NCI-H345 treated with DMSO at 0.1 percent for 48 hours (cell line): Measurements from ENCODE around the gene CC2D2B.
A peak's percentile ranks its signal among the peaks of the same experiment; 100 is the strongest.
"Not testable (repeated sequence)": the region's sequence is repeated elsewhere in the genome, so short reads cannot be mapped to it uniquely, and the experiment has no call there.

Experiments
- DNase-seq: peaks from one replicate; lab custom pipeline; 2025; ENCODE audit not compliant: unreplicated experiment; lab: John Stamatoyannopoulos, UW

CC2D2B gene

DNA sequence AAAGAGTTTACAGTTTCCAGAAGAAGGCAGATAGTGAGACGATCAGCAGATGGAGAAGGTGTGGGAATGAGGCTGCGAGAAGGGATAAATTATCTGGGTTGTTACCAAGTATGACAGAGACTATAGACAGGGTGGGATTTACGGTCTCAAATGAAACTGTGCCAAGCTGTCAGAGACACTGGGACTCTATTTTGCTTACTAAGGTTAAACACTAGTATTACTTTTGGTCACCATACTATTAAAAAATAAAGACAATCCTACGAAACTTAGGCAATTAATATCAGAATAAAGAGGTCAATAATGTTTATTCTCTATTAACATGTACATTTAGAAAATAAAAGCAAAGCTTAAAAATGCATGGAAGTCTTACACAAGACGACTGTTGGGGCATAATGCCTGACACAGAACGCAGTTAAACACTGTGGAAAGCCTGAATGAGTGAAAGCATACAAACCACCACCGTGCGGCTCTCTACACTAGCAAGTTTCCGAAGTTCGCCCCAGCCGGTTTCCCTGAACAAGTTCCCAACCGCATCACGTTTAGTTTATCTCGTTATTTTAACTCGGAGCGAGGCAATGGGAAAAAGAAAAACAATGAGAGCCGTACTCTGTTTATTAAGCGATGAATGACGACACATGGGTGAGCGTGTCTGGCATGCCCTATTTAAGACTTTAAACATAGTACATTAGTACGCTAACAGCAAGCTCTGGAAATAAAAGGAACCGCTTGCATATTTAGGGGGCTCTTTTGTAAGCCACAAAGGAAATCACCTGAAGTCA, 909 bp upstream of the CC2D2B start:
- DNase-seq = peak; percentile 25

DNA sequence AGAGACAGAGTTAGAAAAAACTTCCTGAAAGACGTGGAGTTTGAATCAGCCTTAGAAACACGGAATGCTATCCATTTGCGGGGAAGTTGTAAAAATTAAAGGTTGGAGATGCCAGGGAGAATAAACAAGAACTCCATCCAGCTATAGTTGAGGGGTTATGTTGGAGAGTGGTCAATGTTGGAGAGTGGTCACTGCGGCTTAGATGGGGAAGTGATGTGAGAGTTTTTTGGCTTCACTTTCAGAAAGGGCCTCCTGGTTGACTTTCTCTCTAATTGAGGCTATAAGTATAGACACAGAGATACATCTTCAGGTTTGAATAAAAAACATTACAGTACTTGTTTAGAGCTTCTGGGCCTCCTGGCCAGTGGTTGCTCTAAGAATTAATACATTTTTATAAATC, 675 bp downstream of the CC2D2B start:
- no peak for DNase-seq

DNA sequence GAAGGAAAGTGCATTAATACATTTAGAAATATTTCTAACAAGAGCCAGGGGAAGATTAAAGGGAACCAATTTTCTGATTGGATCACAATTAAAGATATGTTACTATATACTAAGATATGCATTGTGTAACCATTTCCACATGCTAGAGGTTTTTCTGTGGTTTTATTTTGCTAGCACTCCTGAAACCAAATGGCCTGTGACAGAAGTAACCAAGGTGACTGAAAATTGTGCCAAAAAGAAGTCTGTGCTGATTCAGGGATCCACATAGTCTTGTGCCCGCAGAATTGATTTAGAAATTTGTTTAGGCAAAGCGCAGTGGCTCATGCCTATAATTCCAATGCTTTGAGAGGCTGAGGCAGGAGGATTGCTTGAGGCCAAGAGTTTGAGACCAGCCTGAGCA, 1.8 kb downstream of the CC2D2B start:
- DNase-seq = no peak

DNA sequence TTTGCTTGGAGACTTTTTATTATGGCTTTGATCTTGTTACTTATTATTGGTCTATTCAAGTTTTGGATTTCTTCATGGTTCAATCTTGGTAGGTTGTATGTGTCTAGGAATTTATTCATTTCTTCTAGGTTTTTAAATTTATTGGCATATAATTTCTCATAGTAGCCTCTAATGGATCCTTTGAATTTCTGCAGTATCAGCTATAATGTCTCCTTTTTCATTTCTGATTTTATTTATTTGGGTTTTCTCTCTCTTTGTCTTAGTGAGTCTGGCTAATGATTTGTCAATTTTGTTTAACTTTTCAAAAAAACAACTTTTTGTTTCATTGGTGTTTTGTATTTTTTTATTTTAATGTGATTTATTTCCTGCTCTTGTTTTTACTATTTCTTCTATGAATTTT, 8.3 kb downstream of the CC2D2B start:
- DNase-seq = not testable (repeated sequence)

DNA sequence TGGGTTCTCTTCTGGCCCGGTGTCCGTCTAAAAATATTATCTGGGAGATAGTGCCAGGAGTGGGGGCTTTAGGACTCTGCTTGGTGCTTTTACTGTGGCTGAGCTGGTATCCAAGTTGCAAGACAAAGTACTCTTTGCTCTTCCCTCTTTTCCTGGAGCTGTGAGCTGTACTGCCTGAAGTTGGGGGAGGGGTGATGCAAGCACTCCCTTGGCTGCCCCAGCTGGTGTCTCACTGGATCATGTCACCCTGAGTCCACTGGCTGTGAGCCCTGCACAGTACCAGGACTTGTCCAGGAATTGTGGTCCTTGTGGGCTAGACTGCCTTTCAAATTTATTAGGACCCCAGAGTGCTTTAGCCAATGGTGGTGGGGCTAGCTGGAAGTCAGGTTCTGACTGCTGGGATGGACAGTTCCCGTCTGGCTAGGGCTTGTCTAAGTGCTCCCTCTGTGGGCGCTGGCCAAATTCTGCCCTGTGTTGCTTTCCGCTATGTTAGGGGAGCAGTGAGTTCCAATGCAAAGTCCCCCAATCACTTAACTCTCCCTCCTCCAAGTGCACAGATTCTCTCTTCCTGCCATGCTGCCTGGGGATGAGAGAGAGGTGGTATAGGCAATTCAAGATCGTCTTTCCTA, 13.1 kb downstream of the CC2D2B start:
- no peak for DNase-seq

DNA sequence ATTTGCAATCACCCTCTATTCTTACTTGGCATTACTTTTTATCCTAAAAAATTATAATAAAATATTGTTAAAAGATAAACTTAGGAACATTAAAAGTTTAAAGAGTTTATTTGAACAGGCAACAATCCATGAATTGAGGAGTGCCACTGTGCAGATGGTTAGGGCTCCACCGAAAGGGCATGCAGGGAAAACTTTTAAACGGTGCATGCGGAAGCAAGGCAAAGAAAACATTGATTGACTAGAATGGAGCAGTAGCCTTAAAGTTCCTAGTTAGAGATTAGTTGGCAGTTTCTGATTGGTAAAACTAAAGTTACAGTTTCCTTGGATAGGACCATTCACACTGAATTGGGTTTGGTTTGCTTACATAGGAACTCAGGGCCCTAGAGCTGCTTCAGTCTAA, 17.3 kb downstream of the CC2D2B start:
- no peak for DNase-seq

DNA sequence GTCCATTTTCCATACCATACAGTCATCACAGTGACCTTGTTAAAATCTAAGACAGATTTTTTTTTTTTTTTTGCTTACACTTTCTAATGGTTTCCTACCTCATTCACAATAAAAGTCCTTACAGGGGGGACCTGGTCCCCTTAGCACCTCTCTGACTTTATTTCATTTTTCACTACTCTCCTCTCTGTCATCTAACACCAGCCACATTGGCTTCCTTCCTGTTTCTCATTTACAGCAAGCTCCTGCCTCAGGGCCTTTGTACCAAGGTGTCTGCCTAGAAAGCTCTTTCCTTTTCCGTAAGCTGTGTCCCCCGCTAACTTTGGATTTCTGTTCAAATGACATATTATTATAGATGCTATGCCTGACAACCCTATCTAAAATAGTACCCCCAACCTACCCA, 27.7 kb downstream of the CC2D2B start:
- DNase-seq = no peak

DNA sequence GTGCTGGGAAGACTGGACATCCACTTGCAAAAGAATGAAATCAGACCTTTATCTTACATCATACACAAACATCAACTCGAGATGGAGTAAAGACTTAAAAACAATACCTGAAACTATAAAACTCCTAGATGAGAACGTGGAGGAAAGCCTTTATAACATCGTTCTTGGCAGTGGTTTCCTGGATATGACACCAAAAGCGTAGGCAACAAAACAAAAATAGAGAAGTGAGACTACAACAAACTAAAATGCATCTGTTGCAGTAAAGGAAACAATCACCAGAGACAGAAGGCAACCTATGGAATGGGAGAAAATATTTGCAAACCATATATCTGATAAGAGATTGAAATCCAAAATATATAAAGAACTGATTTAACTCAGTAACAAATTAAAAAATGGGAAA, 33.3 kb downstream of the CC2D2B start:
- no peak for DNase-seq

DNA sequence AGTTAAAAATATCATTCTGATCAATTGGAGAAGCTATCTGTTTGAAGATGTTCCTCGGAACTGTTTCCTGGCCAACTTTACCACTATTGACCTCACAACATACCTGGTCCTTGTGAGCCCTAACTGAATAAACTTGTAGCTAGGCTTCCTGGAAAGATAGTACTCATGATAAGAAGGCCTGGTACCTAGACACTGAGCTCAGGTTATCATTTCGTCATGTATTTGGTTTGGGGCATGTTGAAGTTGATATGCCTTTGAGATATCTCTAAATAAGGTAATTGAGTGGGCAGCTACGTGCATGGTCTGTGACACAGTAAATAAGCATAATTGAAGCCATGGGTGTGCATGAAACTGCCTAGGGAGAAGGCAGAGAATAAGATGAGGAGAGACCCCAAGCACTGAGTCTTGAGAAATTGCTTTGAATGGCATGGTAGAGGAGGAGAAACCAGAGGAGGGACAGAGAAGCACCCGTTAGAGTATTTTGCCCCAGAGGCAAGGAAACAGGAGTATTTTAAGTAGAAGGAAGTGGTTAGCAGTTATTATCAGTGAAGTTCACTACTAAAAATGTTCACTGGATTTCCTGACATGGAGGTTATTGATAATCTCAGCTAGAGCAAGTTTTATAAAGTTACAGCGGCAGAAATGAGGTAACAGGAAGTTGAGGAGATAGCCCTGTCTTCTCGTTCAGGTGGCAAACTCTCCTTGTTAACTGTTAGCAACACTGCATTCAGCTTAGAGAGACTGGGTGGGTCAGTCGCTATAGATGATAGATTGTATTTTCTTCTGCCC, 55.6 kb downstream of the CC2D2B start:
- no peak for DNase-seq

DNA sequence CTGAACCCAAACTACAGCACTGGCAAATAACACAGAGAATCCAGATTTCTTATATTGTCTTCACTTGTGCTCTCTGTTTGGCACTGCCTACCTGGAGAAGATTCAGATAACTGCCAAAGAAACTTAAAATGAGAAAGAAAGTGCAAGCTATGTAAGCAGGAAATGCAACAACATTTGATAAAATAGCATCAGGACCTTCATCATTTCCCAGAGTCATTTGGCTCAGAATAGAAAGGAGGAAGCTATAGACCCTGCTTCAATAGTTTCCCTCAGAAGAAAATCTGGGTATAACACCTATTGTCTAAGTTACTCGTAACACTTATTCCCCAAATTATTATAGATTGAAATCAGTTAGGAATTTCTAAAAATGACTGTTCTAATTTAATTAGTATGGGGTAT, 56.2 kb downstream of the CC2D2B start:
- no peak for DNase-seq

DNA sequence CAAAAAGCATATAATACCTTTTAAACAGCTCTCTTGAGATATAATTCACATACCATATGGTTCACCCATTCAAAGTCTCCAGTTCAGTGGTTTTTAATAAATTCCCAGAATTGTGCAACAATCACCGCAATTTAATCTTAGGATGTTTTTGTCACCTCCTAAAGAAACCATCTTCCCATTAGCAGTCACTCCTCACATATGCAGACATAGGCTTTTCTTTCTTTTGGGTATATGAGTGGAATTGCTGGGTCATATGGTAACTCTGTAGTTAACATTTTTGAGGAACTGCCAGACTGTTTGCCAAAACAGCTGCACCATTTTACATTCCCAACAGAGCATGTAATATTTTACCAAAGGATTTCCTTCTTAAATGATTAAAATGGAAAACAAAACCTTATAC, 57.0 kb downstream of the CC2D2B start:
- DNase-seq = no peak

DNA sequence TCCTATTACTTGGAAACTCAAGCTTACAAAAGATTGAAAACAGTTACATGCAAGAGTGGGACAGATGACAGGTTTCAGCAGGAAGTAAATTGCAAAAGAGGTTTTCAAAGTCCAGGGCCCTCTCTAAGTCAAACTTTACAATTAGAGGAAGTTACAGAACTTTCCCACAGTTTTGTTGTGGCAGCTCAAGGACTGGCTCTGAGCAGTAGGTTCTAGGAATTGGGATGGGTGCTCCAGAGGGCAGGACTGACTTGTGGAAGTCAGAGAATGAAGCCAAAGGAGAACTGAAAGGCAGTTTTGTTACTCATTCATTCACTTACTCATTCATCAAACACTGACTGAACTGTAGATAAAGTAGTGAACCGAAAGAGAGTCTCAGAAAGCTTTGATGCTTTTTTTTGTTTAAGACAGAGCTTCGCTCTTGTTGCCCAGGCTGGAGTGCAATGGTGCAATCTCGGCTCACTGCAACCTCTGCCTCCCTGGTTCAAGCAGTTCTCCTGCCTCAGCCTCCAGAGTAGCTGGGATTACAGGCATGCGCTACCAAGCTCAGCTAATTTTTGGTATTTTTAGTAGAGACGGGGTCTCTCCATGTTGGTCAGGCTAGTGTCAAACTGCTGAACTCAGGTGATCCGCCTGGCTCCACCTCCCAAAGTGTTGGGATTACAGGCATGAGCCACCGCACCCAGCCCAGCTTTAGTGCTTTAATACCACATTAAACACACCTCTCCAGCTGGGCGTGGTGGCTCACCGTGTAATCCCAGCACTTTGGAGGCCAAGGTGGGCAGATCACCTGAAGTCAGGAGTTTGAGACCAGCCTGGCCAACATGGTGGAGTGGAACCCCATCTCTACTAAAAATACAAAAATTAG, 68.8 kb downstream of the CC2D2B start:
- DNase-seq = no peak

GRCh38 chr10:95982200-95982599, 74.4 kb downstream of the CC2D2B start:
- no peak for DNase-seq

DNA sequence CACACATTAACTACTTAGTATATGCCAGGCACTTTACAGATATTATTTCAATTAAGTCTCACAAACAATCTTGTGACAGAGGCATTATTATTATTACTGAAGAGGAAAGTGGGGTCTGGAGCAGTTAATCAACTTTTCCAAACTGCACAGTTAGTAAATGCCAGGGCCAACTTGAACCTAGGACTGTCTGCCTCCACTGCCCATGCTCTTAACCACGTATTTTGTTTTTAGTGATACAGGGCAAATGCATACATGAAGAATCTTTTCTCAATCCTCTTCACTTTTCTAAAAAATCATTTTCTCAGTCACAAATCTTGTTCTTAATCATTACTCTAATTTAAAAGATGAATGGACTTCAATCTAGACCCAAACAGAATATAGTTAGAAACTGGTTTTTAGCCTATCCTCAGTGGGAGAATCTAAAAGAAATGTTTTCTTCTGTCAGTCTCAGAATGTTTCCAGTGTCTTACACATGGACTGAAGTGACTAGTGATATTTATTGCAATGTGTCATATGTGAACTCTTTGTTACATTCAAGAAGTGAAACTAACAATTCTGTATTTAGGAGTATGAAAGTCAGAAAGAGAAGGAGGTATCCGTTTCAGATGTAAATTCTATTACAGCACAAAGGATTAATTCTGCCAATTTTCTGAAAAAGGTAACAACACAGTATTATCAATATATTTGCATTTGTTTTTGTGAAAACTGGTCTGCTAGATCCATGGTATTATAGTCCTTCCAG, 80.1 kb downstream of the CC2D2B start:
- no peak for DNase-seq

- DNase-seq = no peak
Observed at GRCh38 chr10:95988702-95989101, 80.9 kb downstream of the CC2D2B start.

- not testable (repeated sequence) for DNase-seq
Observed at GRCh38 chr10:95994376-95994775, 86.6 kb downstream of the CC2D2B start.

GRCh38 chr10:95998255-95998784, 90.5 kb downstream of the CC2D2B start:
- DNase-seq = no peak

DNA sequence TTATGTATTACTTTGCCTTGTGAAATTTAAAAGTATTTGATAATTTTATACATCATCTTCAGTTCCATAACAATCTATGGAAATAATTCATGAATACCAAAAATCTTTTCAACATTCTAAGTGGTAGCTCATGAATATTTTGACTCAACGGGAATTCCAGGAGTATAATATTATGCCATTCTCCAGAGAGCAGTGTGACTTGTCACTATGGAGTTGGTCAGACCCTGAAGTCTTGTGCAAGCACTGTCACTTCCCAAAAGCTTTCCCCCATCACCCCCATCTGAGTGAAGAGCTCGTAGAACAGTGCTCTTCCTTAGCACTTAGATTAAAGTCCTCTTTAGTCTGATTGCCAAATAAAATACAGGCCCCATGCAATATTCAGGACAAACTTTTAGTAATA, 106.2 kb downstream of the CC2D2B start:
- DNase-seq = no peak

GRCh38 chr10:96014473-96015102, 106.8 kb downstream of the CC2D2B start:
- DNase-seq = no peak
